ENCODE measurements around the gene FAM174B. TPM values are rescaled to one million over a fixed set of nuclear protein-coding genes. Genes with fewer than 3 reads are reported as not detected.

Gene FAM174B
- total and polyA plus RNA-seq, 2 donors from 2014 or later = 9.8 to 13.8 TPM

GRCh38 chr15:92614301-92614700 is 41.3 kb downstream of the FAM174B start:
- intact Hi-C loops (cut with DNase I) = no loop called here
- H3K4me1 ChIP-seq (ENCODE audit: control insufficient read depth in 2 of 3, insufficient read depth in 2 of 3, low read depth in 1 of 3, low read length in 3 of 3) = no peaks in the 10 kb centered on the region
- no peak overlapping the region for H3K27ac ChIP-seq (ENCODE audit: low read depth in 2 of 2, low read length in 2 of 2)
- no peak overlapping the region for H3K9ac ChIP-seq (ENCODE audit: low read length in 3 of 3)
- H3K9me3 ChIP-seq (ENCODE audit: control insufficient read depth in 2 of 3, insufficient read depth in 1 of 3, low read length in 3 of 3) = no peaks in the 10 kb centered on the region
- no peaks in the 10 kb centered on the region for H3K27me3 ChIP-seq (ENCODE audit: control insufficient read depth, insufficient read depth, low read length)
- no peak for DNase-seq
- no peak overlapping the region for H3K4me3 ChIP-seq (ENCODE audit: low read length in 3 of 3)
- no peak for TF ChIP-seq CTCF (IDR thresholded peaks at IDR 0.05; ENCODE audit: borderline replicate concordance, extremely low read depth, insufficient read depth)
- H3K36me3 ChIP-seq (ENCODE audit: control insufficient read depth in 2 of 3, insufficient read depth in 3 of 3, low read length in 3 of 3) = no peaks in the 10 kb centered on the region
- FAIRE-seq = no peak

GRCh38 chr15:92613841-92614240 is 41.7 kb downstream of the FAM174B start:
- intact Hi-C loops (cut with DNase I) = no loop called here
- H3K4me3 ChIP-seq (ENCODE audit: low read length in 3 of 3) = no peak overlapping the region
- H3K9ac ChIP-seq (ENCODE audit: low read length in 3 of 3) = no peak overlapping the region
- no peak for TF ChIP-seq CTCF (IDR thresholded peaks at IDR 0.05; ENCODE audit: borderline replicate concordance, extremely low read depth, insufficient read depth)
- no peak overlapping the region for H3K27ac ChIP-seq (ENCODE audit: low read depth in 2 of 2, low read length in 2 of 2)
- no peaks in the 10 kb centered on the region for H3K9me3 ChIP-seq (ENCODE audit: control insufficient read depth in 2 of 3, insufficient read depth in 1 of 3, low read length in 3 of 3)
- H3K4me1 ChIP-seq (ENCODE audit: control insufficient read depth in 2 of 3, insufficient read depth in 2 of 3, low read depth in 1 of 3, low read length in 3 of 3) = no peaks in the 10 kb centered on the region
- H3K36me3 ChIP-seq (ENCODE audit: control insufficient read depth in 2 of 3, insufficient read depth in 3 of 3, low read length in 3 of 3) = no peaks in the 10 kb centered on the region
- H3K27me3 ChIP-seq (ENCODE audit: control insufficient read depth, insufficient read depth, low read length) = no peaks in the 10 kb centered on the region
- DNase-seq (no peak), FAIRE-seq (no peak)

GRCh38 chr15:92612891-92613290 is 42.7 kb downstream of the FAM174B start:
- Histone ChIP-seq H3K27ac (ENCODE audit: low read depth in 2 of 2, low read length in 2 of 2) (no peak overlapping the region), H3K27me3 (ENCODE audit: control insufficient read depth, insufficient read depth, low read length) (no peaks in the 10 kb centered on the region), H3K36me3 (ENCODE audit: control insufficient read depth in 2 of 3, insufficient read depth in 3 of 3, low read length in 3 of 3) (no peaks in the 10 kb centered on the region), H3K4me1 (ENCODE audit: control insufficient read depth in 2 of 3, insufficient read depth in 2 of 3, low read depth in 1 of 3, low read length in 3 of 3) (no peaks in the 10 kb centered on the region), H3K9ac (ENCODE audit: low read length in 3 of 3) (no peak overlapping the region), H3K4me3 (ENCODE audit: low read length in 3 of 3) (no peak overlapping the region), H3K9me3 (ENCODE audit: control insufficient read depth in 2 of 3, insufficient read depth in 1 of 3, low read length in 3 of 3) (no peaks in the 10 kb centered on the region)
- intact Hi-C loops (cut with DNase I) = no loop called here
- FAIRE-seq = no peak
- no peak for DNase-seq
- no peak for TF ChIP-seq CTCF (IDR thresholded peaks at IDR 0.05; ENCODE audit: borderline replicate concordance, extremely low read depth, insufficient read depth)
